Activated naive CD4-positive, alpha-beta T cell treated with anti-CD3 and anti-CD28 coated beads, Interleukin-2, amount 50 U/mL, for 16 hours (primary cell): ENCODE results near the gene COL18A1.

Source experiments
- DNase-seq: peaks from one replicate; pipeline ENCODE4 v3.0.0-alpha.2; 2020

Gene COL18A1

GRCh38 chr21:45511007-45511406 is 106.0 kb downstream of the COL18A1 start:
- DNase-seq: no peak

- no peak for DNase-seq
Observed at GRCh38 chr21:45511661-45512431, 106.9 kb downstream of the COL18A1 start.

- DNase-seq: no peak
Observed at GRCh38 chr21:45512626-45513002, 107.6 kb downstream of the COL18A1 start.

- DNase-seq: no peak
Observed at GRCh38 chr21:45513003-45513717, 108.2 kb downstream of the COL18A1 start.

- DNase-seq: no peak
Observed at GRCh38 chr21:45513741-45514310, 108.9 kb downstream of the COL18A1 start.

GRCh38 chr21:45514311-45515021 is 109.5 kb downstream of the COL18A1 start:
- DNase-seq: no peak

- no peak for DNase-seq
Observed at GRCh38 chr21:45515241-45516061, 110.5 kb downstream of the COL18A1 start.

GRCh38 chr21:45516071-45516670 is 111.2 kb downstream of the COL18A1 start:
- DNase-seq: no peak

- no peak for DNase-seq
Observed at GRCh38 chr21:45516671-45517151, 111.7 kb downstream of the COL18A1 start.

- no peak for DNase-seq
Observed at GRCh38 chr21:45517249-45518065, 112.5 kb downstream of the COL18A1 start.

- no peak for DNase-seq
Observed at GRCh38 chr21:45518742-45519141, 113.8 kb downstream of the COL18A1 start.

GRCh38 chr21:45519182-45519581 is 114.2 kb downstream of the COL18A1 start:
- DNase-seq: no peak

- no peak for DNase-seq
Observed at GRCh38 chr21:45521241-45521640, 116.3 kb downstream of the COL18A1 start.

GRCh38 chr21:45522381-45522780 is 117.4 kb downstream of the COL18A1 start:
- no peak for DNase-seq

- DNase-seq: peak; percentile 5
Observed at GRCh38 chr21:45522986-45523385, 118.0 kb downstream of the COL18A1 start.

- DNase-seq: peak; percentile 10
Observed at GRCh38 chr21:45523411-45524101, 118.6 kb downstream of the COL18A1 start.

- no peak for DNase-seq
Observed at GRCh38 chr21:45524756-45525152, 119.8 kb downstream of the COL18A1 start.

- peak; percentile 0 for DNase-seq
Observed at GRCh38 chr21:45525153-45525909, 120.4 kb downstream of the COL18A1 start.

GRCh38 chr21:45525910-45526306 is 120.9 kb downstream of the COL18A1 start:
- peak; percentile 5 for DNase-seq
